K562 (cell line): ENCODE data around the gene SEC14L1. TPM values are rescaled to one million over a fixed set of nuclear protein-coding genes. Genes with fewer than 3 reads are reported as not detected.

ENCODE experiments used
- ATAC-seq: fragments of 200-7000 bp; cut with Tn5 transposase; 3 replicates; pipeline ENCODE4 v1.9.1; 2020; ENCODE audit warnings: moderate library complexity
- BruUV-seq: library from RNA; stranded (reverse); fragments of 400-500 nt; replicated peaks from 2 replicates; lab custom pipeline; 2021; lab: Mats Ljungman, UMichigan
- CTCF ChIA-PET: fragments of 300-600 bp; formaldehyde crosslinking; extraction: SDS; loops from one replicate; lab custom pipeline; 2021; ENCODE audit warnings: low intra/inter-chr PET ratio; lab: Yijun Ruan, JAX
- POLR2A ChIA-PET: fragments of 300-600, 350-650 bp; sonication (Branson Sonifier 250); formaldehyde crosslinking; extraction: SDS; loops from one replicate; lab custom pipeline; 2021; ENCODE audit warnings: antibody characterized with exemption, inconsistent platforms; lab: Yijun Ruan, JAX
- DNase-seq, 4 experiments: peaks; one replicate each; pipeline versions ENCODE4 v3.0.0 to v3.0.0-alpha.2; 2011 to 2018; ENCODE audit warnings: low spot score in 3 of 4, mixed read lengths in 3 of 4; ENCODE audit errors: extremely low read depth in 1 of 4
- FAIRE-seq: peaks from 2 replicates; lab custom pipeline; 2011; peaks lifted over from hg19 to GRCh38; lab: Jason Lieb, UNC
- H2AFZ ChIP-seq: 2 replicates; pipeline ENCODE4 v1.6.0; 2011; ENCODE audit warnings: low read depth, low read length, control low read depth, inconsistent platforms
- H3K27ac ChIP-seq: fragments of 200-600 bp; 3 replicates; pipeline ENCODE4 v1.8.0; 2011; ENCODE audit warnings: low read depth, mild to moderate bottlenecking, control low read depth, inconsistent platforms, low read length, moderate library complexity, mixed read lengths; ENCODE audit errors: extremely low read depth
- H3K27me3 ChIP-seq, 2 experiments: fragments of 300-600 bp in 1 of 2; 2 replicates in 1 of 2; 3 replicates in 1 of 2; pipeline versions ENCODE4 v1.6.0 to v1.8.0; 2011; ENCODE audit warnings: inconsistent platforms in 2 of 2, low read length in 2 of 2, mild to moderate bottlenecking in 1 of 2, mixed read lengths in 1 of 2, moderate library complexity in 1 of 2; ENCODE audit not compliant: control insufficient read depth in 2 of 2, insufficient read depth in 2 of 2
- H3K36me3 ChIP-seq: fragments of 300-600 bp; 3 replicates; pipeline ENCODE4 v1.8.0; 2011; ENCODE audit warnings: mild to moderate bottlenecking, low read length, inconsistent platforms; ENCODE audit not compliant: control insufficient read depth, insufficient read depth
- H3K4me1 ChIP-seq, 2 experiments: fragments of 200-600 bp in 1 of 2; replicated peaks in 1 of 2; 2 replicates in 1 of 2; 3 replicates in 1 of 2; pipeline versions ENCODE4 v1.5.1 to v1.8.0; 2011; ENCODE audit warnings: inconsistent platforms in 2 of 2, low read length in 2 of 2, mild to moderate bottlenecking in 1 of 2, mixed read lengths in 1 of 2, moderate library complexity in 1 of 2; ENCODE audit not compliant: control insufficient read depth in 2 of 2, insufficient read depth in 2 of 2
- H3K4me2 ChIP-seq: 2 replicates; pipeline ENCODE4 v1.6.1; 2011; ENCODE audit warnings: low read length, control low read depth, inconsistent platforms, mixed read lengths; ENCODE audit not compliant: insufficient read depth
- H3K4me3 ChIP-seq: fragments of 200-600 bp; sonication (generic), shearing (Covaris generic); 2 replicates; pipeline ENCODE4 v1.5.1; 2016; ENCODE audit warnings: control low read depth, inconsistent platforms
- H3K79me2 ChIP-seq: fragments of 200-600 bp; 3 replicates; pipeline ENCODE4 v1.8.0; 2011; ENCODE audit warnings: low read length, inconsistent platforms; ENCODE audit not compliant: control insufficient read depth, insufficient read depth
- H3K9ac ChIP-seq, 2 experiments: 2 replicates each; pipeline versions ENCODE4 v1.6.0 to v1.6.1; 2011; ENCODE audit warnings: low read depth in 2 of 2, low read length in 2 of 2, control low read depth in 1 of 2, inconsistent platforms in 1 of 2, mild to moderate bottlenecking in 1 of 2, mixed read lengths in 1 of 2; ENCODE audit not compliant: insufficient read depth in 1 of 2
- H3K9me1 ChIP-seq: one replicate; pipeline ENCODE4 v1.6.0; 2011; ENCODE audit warnings: inconsistent platforms, mild to moderate bottlenecking, low read length, moderate library complexity; ENCODE audit not compliant: control insufficient read depth, insufficient read depth
- H3K9me3 ChIP-seq: replicated peaks from 2 replicates; pipeline ENCODE4 v1.5.1; 2011; ENCODE audit warnings: low read depth, low read length, inconsistent platforms; ENCODE audit not compliant: control insufficient read depth, insufficient read depth
- H4K20me1 ChIP-seq: replicated peaks from 2 replicates; pipeline ENCODE4 v1.6.1; 2011; ENCODE audit warnings: low read length, inconsistent platforms, mixed read lengths; ENCODE audit not compliant: control insufficient read depth, insufficient read depth
- ELF1 ChIP-seq: fragments of 200-800 bp; sonication (Bioruptor generic); IDR thresholded peaks from 2 replicates; pipeline ENCODE4 v1.6.1; 2016; ENCODE audit warnings: missing genetic modification characterization, missing compliant biosample characterization
- NCOA1 ChIP-seq: fragments of 450-650 bp; IDR thresholded peaks from 2 replicates; pipeline ENCODE4 v1.6.1; 2016; ENCODE audit warnings: low read depth
- OTX1 ChIP-seq: fragments of 450-650 bp; formaldehyde crosslinking; IDR thresholded peaks from 2 replicates; pipeline ENCODE4 v1.4.0; 2022; ENCODE audit warnings: mild to moderate bottlenecking
- PTRF ChIP-seq: fragments of 450-650 bp; IDR thresholded peaks from 2 replicates; pipeline ENCODE4 v1.6.1; 2016; ENCODE audit warnings: mild to moderate bottlenecking, missing genetic modification characterization, missing compliant biosample characterization
- SMARCA4 ChIP-seq: fragments of 450-650 bp; IDR thresholded peaks from 2 replicates; pipeline ENCODE4 v1.6.1; 2016
- SPI1 ChIP-seq: IDR thresholded peaks from 2 replicates; pipeline ENCODE4 v1.6.1; 2011; ENCODE audit warnings: low read depth, low read length, control low read depth, borderline replicate concordance
- SRSF9 ChIP-seq: fragments of 200-400 bp; formaldehyde crosslinking; IDR thresholded peaks from 2 replicates; pipeline ENCODE4 v1.6.1; 2017; ENCODE audit warnings: low read depth, low read length, borderline replicate concordance
- TRIM24 ChIP-seq, 2 experiments: fragments of 450-650 bp; IDR thresholded peaks; 2 replicates each; pipeline ENCODE4 v1.6.1; 2016
- WHSC1 ChIP-seq: IDR thresholded peaks from one replicate; pipeline ENCODE4 v1.6.1; 2012; ENCODE audit warnings: low read length, control low read depth, inconsistent platforms
- ZNF431 ChIP-seq: sonication (generic); formaldehyde crosslinking; IDR thresholded peaks from 2 replicates; pipeline ENCODE4 v1.8.0; 2022; ENCODE audit warnings: mild to moderate bottlenecking, missing genetic modification reagents
- WGBS: fragments of 100-300 bp; shearing (Covaris generic); methylation state at CpG from one replicate; pipeline ENCODE4 v1.1.6; 2016; ENCODE audit warnings: low coverage, mixed read lengths; ENCODE audit not compliant: insufficient coverage; ENCODE audit errors: missing lambda C conversion rate; 5-methylcytosine and 5-hydroxymethylcytosine counted together
- in situ Hi-C: fragments of 300-500 bp; cut with MboI; formaldehyde crosslinking; loops from 4 replicates; pipeline ENCODE4 v1.15.0; 2018; ENCODE audit warnings: inconsistent platforms, mixed read lengths
- intact Hi-C: fragments of 100-400 bp; cut with micrococcal nuclease; formaldehyde crosslinking; loops from 2 replicates; pipeline ENCODE4 v1.14.2; 2022
- polyA plus RNA-seq, 8 experiments: library from polyadenylated mRNA; depleted of rRNA in 4 of 8; stranded (reverse) in 5 of 8; unstranded in 3 of 8; fragments of >200 nt; fragmentation: Nextera tagmentation in 2 of 8; fragmentation: Illumina TruSeq in 1 of 8; extraction: Ambion mirVana in 2 of 8; extraction: Trizol in 1 of 8; gene quantifications; 2 replicates each; pipeline versions ENCODE4 v1.2.1 to v1.2.3, GENCODE V29; 2011 to 2014; ENCODE audit warnings: inconsistent platforms in 1 of 8, missing spikeins in 1 of 8
- total RNA-seq, 7 experiments: library from RNA; depleted of rRNA in 6 of 7; stranded (reverse); fragments of >200 nt in 6 of 7; fragmentation: Illumina TruSeq in 2 of 7; extraction: Trizol in 2 of 7; gene quantifications; 2 replicates each; pipeline versions ENCODE4 v1.2.1 to v1.2.3, GENCODE V29; 2011 to 2021; ENCODE audit warnings: low replicate concordance in 1 of 7
- TF ChIP-seq, protein P1 (sequence below): fragments of 250-450 bp; sonication (Bioruptor Pico); IDR thresholded peaks from 2 replicates; pipeline ENCODE4 v1.9.0; 2021; ENCODE audit warnings: mild to moderate bottlenecking, inconsistent platforms
- TF ChIP-seq, protein P2 (sequence below): sonication (generic); formaldehyde crosslinking; IDR thresholded peaks from 2 replicates; pipeline ENCODE4 v1.8.1; 2022; ENCODE audit warnings: missing genetic modification reagents
- TF ChIP-seq, protein P3 (sequence below): fragments of 450-650 bp; IDR thresholded peaks from 2 replicates; pipeline ENCODE4 v1.6.1; 2016; ENCODE audit warnings: missing biosample characterization, missing genetic modification characterization
- TF ChIP-seq, protein P4 (sequence below): fragments of 450-650 bp; formaldehyde crosslinking; IDR thresholded peaks from 2 replicates; pipeline ENCODE4 v1.4.0; 2020; ENCODE audit warnings: mild to moderate bottlenecking, moderate library complexity

SEC14L1 gene
- total and polyA plus RNA-seq, 9 of the 15 experiments (the other 6 are each of a cell fraction or from before 2014, with no cell fraction given), result 3.1 to 39.7 (median 15.2) TPM

DNA sequence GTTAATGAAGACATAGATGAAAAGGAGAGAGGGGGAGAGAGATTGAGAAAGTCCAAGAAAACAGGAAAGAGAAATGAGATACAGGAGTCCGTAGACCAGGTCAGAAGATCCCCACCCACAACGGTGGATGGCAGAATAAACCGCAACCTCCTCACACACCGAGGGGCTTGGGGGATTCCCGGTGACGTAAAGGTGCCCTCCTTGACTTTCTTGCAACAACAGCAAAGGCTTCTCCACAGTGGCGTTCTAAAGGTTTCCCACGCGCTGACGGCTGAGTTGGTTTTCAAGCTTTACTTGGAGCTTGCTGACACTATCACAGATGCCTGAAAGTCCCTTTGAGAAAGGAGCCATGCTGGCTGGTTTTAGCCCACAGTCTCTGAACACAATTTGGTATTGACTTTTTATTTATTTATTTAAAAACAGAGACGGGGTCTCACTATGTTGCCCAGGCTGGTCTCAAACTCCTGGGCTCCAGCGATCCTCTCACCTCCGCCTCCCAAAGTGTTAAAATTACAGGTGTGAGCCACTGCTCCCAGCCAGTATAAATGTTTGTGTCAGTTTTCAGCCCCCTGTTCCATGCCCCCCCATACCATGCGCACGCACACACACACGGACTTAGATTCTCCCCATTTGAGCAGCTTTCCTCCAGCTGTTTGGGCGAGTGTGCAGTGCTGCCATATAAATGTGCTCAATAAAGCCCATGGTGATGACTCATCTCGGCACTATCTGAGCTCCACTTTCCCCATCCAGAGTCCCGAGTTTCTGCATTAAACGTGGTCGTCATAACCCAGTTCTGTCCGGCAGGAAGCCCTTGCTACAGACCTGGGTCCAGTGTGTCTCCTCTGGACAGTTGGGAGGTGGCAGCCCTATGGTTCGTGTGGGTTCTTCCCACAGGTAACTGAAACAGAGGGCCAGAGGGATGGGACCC is 33.0 kb upstream of the SEC14L1 start (continued):
- TF ChIP-seq SMARCA4, result peak; percentile 56
- TF ChIP-seq, protein P1, sequence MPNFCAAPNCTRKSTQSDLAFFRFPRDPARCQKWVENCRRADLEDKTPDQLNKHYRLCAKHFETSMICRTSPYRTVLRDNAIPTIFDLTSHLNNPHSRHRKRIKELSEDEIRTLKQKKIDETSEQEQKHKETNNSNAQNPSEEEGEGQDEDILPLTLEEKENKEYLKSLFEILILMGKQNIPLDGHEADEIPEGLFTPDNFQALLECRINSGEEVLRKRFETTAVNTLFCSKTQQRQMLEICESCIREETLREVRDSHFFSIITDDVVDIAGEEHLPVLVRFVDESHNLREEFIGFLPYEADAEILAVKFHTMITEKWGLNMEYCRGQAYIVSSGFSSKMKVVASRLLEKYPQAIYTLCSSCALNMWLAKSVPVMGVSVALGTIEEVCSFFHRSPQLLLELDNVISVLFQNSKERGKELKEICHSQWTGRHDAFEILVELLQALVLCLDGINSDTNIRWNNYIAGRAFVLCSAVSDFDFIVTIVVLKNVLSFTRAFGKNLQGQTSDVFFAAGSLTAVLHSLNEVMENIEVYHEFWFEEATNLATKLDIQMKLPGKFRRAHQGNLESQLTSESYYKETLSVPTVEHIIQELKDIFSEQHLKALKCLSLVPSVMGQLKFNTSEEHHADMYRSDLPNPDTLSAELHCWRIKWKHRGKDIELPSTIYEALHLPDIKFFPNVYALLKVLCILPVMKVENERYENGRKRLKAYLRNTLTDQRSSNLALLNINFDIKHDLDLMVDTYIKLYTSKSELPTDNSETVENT, result no peak
- TF ChIP-seq, protein P2, sequence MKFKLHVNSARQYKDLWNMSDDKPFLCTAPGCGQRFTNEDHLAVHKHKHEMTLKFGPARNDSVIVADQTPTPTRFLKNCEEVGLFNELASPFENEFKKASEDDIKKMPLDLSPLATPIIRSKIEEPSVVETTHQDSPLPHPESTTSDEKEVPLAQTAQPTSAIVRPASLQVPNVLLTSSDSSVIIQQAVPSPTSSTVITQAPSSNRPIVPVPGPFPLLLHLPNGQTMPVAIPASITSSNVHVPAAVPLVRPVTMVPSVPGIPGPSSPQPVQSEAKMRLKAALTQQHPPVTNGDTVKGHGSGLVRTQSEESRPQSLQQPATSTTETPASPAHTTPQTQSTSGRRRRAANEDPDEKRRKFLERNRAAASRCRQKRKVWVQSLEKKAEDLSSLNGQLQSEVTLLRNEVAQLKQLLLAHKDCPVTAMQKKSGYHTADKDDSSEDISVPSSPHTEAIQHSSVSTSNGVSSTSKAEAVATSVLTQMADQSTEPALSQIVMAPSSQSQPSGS (CRISPR knock-in tag), result no peak

DNA sequence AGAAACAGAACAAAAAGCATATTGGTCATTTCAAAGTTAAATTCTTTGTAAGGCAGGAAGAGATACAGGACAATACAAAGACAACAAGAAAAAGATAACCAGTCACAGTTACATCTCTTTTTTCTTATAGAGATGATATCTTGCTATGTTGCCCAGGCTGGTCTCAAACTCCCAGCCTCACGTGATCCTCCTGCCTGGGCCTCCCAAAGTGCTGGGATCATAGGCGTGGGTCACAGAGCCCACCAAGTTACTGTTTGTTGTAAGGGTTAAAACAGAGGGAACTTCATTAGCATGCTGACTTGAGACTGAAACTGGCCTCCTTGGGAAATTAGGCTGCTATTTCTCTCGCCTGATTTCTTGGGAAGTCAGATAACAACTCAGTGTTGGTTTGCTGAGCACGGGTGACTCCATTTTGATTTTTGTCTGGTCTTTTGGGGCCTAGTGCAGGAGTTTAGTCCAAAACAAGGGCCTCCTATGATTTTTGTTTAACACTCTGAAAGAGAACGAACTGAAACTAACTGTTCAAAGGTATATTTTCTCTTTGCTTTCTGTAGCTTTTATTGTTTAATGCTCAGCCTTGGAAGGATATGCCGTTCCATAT is 31.5 kb upstream of the SEC14L1 start:
- Histone ChIP-seq H4K20me1 (no peaks in the 10 kb centered on the region), H3K4me1 (peaks cover 16 to 33% of the 10 kb centered on the region in 2 experiments; a peak in 4 of 5 replicates), H3K27me3 (no peaks in the 10 kb centered on the region), H3K9me1 (no peaks in the 10 kb centered on the region), H3K27ac (peak overlapping the region; percentile 39; the same call in 1 of the 3 replicates), H3K9me3 (no peaks in the 10 kb centered on the region), H3K4me2 (no peak overlapping the region), H3K36me3 (no peaks in the 10 kb centered on the region), H3K79me2 (no peaks in the 10 kb centered on the region), H2AFZ (peak overlapping the region; percentile 76), H3K9ac (peak overlapping the region in 1 of 2 experiments; percentile 13; a peak in 1 of 4 replicates), H3K4me3 (no peak overlapping the region)
- 58% methylated on average over 6 of the region's 6 CpGs for WGBS
- FAIRE-seq (no peak), DNase-seq (no peak), ATAC-seq (no peak)
- in situ Hi-C loops (no loop called here), intact Hi-C loops (no loop called here)
- ChIA-PET POLR2A (interaction anchor here (0.6 to 1.1 kb wide), 2 partner anchors 20 to 38 kb away, joined by 3 to 5 read pairs; no protein-coding TSS in a partner anchor), CTCF (no interaction called here)
- no TSS peak for BruUV-seq
- no peak for TF ChIP-seq OTX1 (CRISPR knock-in tag)
- TF ChIP-seq ELF1 (tag), result no peak
- no peak for TF ChIP-seq SPI1
- TF ChIP-seq WHSC1, result no peak
- TF ChIP-seq, protein P3, sequence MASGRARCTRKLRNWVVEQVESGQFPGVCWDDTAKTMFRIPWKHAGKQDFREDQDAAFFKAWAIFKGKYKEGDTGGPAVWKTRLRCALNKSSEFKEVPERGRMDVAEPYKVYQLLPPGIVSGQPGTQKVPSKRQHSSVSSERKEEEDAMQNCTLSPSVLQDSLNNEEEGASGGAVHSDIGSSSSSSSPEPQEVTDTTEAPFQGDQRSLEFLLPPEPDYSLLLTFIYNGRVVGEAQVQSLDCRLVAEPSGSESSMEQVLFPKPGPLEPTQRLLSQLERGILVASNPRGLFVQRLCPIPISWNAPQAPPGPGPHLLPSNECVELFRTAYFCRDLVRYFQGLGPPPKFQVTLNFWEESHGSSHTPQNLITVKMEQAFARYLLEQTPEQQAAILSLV (tag), result peak; percentile 85
- TF ChIP-seq SRSF9, result no peak
- TF ChIP-seq, protein P4, sequence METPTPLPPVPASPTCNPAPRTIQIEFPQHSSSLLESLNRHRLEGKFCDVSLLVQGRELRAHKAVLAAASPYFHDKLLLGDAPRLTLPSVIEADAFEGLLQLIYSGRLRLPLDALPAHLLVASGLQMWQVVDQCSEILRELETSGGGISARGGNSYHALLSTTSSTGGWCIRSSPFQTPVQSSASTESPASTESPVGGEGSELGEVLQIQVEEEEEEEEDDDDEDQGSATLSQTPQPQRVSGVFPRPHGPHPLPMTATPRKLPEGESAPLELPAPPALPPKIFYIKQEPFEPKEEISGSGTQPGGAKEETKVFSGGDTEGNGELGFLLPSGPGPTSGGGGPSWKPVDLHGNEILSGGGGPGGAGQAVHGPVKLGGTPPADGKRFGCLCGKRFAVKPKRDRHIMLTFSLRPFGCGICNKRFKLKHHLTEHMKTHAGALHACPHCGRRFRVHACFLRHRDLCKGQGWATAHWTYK (CRISPR knock-in tag), result peak; percentile 90
- peak; percentile 90 for TF ChIP-seq PTRF (tag)
- TF ChIP-seq NCOA1, result no peak
- no peak for TF ChIP-seq ZNF431 (CRISPR knock-in tag)
- TF ChIP-seq TRIM24 (IDR thresholded peaks at IDR 0.05), result no peak
